HL-60/S4 treated with retinoic acid at 250 ng/mL for 4 days and 3 days (cell line): ENCODE data around the gene FBXO44.
"Not testable (repeated sequence)": the region's sequence is repeated elsewhere in the genome, so short reads cannot be mapped to it uniquely, and the experiment has no call there.

Source experiments
- in situ Hi-C: fragments of 300-500 bp; cut with MboI; formaldehyde crosslinking; loops from 2 replicates; pipeline ENCODE4 v1.7.0; 2022; ENCODE audit warnings: low sequenced_read_pairs

The FBXO44 gene

DNA sequence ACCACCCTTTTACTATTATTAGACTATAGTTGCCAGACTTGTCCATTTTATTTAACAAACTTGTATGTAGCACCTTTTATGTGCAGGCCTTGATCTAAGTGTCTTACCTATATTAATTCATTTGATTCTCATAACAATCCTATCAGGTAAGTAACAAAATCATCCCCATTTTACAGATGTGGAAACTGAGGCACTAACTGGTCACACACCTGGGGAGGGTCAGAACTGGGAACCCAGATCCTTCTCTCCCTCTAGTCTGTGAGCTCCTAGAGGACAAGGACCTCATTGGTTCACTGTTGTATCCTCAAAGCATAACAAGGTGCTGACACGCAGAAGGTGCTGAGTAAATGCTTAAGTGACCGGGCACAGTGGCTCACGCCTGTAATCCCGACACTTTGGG is 15.3 kb upstream of the FBXO44 start:
- in situ Hi-C loops: loop anchor here (10.0 kb wide), 1 partner anchor 605 kb away; no protein-coding TSS in a partner anchor

DNA sequence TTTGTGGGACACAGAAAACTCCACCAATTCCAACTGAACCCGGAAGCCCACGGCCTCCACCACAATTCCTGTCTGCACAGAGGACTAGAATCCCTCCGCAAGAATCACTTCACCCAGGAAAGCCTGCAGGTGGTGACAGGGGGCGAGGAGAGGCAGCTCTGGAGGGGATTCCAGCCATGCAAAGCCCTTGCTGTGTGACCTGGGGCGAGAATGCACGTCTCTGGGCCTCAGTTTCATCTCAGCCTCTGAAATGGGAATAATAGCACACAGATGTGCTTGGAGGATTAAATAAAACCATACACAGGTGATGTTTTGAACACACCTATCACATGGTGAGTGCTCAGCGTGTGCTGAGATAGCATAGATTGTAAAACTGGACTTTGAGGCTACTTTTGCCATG is 14.6 kb upstream of the FBXO44 start:
- in situ Hi-C loops: no loop called here

DNA sequence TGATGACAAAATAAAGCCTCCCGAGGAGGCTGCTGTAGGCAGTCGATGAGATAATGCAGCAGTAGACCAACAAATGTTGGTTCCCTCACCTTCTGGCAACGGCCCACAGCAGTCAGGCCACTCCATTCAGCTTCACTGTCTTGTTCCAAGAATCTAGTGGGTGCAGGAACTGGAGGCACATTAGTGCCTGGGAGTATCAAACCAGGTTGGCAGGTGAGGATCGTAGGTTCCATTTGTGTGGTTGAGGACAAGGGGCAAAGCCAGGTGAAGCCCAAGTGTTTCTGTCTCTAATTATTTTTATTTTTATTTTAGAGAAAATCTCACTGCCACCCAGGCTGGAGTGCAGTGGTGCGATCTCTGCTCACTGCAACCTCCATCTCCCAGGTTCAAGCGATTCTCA is 13.7 kb upstream of the FBXO44 start:
- in situ Hi-C loops: no loop called here

DNA sequence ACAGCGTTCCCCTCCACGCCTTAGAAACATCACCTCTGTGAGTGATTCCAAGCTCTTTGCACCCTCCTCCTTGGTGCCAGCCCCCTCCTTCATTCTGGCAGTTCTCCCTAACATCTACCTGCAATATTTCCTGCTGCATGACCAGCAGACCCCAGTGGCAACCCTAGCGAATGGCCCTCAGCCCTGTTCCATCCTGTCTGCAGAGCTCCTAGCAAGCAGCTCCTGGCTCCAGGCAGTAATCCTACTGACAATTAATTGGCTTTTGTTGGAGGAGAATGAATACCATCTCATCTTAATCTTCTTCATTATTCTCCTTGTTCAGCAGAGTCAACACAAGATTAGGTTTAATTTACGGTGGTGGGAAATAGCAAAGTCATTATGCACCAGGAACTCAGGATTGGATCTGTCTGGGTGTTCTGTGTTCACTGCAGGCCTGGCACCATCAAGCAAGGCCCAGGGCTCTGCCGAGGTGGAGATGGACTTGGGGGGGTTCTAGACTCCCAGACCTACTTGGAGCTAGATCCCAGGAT is 12.8 kb upstream of the FBXO44 start:
- in situ Hi-C loops: no loop called here

DNA sequence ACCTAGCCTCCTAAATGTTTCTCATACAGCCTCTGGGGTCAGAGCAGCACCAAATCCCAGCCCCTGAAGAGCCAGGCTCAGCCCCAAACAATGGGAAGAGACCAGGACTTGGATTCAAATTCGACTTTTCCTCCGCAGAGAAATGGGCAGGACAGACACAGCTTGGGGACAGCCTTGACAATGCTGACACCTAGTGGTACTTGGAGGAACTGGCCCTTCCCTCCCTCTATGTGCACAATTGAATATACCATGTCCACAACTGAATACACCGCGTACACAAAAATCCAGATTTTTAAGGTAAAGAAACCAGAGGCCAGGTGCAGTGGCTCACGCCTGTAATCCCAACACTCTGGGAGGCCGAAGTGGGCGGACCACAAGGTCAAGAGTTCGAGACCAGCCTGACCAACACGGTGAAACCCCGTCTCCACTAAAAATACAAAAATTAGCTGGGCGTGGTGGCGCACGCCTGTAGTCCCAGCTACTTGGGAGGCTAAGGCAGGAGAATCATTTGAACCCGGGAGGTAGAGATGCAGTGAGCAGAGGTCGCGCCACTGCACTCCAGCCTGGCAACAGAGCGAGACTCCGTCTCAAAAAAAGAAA is 12.2 kb upstream of the FBXO44 start:
- in situ Hi-C loops: not testable (repeated sequence)

DNA sequence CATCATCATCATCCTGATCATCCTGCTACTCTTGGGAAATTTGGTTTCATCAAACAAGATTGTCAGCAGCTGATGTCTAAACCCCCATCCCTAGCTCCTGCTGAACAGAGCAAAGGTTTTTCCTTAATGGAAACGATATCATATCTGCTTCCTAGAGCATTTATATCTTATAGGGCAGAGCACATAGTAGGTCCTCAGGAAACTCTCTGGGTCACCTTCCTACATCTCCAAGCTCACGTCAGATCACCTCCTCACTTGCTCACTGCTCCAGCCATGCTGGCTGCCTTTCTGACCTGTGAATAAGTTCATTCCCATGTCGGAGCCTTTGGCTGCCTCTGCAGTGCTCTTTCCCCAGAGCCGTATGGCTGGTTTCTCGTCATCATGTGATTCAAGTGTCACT is 10.9 kb upstream of the FBXO44 start:
- in situ Hi-C loops: no loop called here

DNA sequence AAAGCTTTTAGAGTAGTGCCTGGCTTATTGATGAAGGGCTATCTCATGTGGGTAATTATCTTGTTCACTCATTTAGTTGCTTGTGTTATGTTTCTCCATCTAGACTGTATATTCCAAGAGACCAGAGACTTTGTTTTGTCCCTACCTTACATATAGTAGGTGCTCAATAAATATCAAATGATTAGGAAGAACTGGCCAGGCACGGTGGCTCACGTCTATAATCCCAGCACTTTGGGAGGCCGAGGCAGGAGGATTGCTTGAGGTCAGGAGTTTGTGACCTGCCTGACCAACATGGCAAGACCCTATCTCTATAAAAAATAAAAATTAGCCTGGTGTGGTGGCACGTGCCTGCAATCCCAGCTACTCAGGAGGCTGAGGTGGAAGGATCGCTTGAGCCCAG is 9.4 kb upstream of the FBXO44 start:
- in situ Hi-C loops: no loop called here

DNA sequence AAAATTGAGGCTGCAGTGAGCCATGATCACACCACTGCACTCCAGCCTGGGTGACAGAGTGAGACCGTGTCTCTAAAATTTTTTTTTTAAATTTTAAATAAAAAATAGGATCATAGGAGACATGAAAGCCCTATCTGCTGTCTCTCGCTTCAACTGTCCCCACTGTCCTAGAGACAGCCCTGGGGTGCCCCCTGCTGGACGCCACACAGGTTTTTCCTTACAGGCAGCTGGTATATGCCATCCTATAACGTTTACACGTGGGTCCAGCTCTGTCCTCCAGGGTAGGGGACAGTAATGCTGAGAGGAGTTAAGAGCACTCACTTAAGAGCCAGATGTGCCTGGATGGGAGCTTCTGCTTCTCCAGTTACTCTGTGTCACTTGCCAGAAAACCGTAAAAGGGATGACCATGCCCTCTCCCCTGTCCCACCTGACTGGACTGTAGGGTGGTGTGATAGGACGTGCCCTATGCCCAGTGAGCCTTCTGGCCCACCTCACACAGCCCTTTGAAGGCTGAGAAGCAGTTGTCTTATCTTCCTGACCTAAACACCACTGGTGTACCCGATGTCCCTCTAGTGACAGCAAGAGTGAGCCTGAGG is 8.9 kb upstream of the FBXO44 start:
- in situ Hi-C loops: no loop called here

DNA sequence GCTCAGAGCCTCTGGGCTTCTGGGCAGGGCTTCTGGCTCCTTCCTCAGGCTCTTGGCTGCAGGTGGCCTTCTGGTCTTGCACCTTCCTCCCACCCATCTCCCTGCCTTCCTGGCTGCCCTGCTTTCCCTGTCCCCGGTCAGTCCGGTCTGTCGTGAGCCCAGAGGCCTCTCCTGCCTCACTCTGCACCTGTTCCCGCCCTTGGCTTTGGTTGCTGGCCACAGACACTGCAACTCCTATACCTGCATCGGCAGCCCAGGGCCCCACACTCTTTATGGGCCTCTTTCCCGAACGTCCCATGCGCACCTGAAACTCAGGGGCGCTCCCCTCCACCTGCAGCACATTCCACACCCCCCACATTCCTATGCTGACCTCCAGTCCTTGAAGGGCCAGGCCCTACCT is 8.4 kb upstream of the FBXO44 start:
- in situ Hi-C loops: no loop called here

DNA sequence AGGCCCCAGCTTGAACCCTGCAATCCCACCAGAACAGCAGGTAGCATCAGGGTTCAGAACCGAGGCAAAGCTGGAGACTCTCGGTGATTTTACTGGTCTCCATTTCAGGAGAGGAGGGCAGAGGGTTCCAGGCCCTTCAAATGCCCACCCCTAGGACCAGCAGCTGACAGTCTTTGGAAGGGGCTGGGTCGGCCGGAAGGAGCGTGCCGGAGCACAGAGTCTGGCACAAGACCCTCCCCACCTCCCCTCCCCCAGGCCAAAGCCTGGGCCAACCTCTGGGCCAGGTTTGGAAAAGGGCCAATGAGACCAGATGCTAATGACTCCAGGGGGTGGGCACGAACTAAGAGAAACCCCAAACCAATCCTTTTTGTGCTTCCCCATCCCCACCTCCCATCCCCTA is 7.3 kb upstream of the FBXO44 start:
- in situ Hi-C loops: no loop called here

DNA sequence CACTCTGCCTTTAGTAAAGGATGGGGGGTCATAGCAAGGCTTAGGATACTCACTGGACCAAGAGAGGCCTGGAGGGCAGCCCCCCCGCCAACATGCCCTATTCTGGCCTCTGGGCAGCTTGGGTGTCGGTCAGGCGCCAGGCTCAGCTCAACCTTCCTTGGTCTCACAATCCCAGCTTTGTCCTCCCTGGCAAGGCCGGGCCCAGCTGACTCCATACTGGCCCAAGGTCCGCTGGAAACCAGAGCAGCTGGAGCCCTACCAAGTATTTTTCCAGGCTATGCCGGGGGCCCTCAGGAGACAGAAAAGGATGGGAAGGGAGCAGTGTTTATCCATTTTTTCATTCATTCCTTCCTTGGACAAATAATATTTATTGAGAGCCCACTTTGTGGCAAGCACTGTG is 6.6 kb upstream of the FBXO44 start:
- in situ Hi-C loops: no loop called here

DNA sequence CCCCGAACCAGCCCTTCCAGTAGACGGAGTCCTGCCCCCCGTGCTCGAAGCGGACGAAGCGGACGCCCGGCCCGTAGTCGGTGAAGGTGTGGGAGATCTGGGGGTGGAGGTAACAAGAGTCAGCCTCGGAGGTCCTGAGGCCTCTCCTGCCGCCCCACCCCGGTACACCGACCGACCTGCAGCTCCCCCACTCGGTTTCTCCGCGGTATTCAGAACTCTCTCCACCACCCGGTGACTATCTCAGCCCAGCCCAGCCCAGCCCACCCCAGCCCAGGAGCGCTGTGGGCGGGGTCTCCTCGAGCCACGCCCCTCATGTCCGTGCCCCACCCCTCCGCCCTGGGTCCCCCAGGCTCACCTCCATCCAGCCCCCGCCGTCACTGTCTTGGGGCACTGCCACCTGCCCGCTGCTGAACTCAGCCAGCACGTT is 5.9 kb upstream of the FBXO44 start:
- in situ Hi-C loops: no loop called here

DNA sequence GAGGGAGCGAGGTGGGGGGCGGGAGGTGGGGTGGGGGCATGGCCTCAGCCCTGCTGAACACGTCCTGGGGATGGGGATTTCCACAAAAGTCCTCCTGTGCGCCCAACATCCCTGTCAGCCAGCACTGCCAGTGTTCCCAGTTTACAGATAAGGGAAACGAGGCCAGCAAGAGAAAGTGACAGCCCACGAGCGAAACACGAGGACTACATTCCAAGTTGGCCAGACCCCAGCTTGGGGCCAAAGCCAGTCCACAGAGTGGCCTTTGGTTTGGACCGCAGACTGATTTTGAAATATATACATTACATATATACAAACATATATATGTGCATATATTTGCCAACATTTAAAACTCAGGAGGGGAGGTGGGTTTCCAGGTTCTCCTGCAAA is 5.4 kb upstream of the FBXO44 start:
- in situ Hi-C loops: no loop called here

DNA sequence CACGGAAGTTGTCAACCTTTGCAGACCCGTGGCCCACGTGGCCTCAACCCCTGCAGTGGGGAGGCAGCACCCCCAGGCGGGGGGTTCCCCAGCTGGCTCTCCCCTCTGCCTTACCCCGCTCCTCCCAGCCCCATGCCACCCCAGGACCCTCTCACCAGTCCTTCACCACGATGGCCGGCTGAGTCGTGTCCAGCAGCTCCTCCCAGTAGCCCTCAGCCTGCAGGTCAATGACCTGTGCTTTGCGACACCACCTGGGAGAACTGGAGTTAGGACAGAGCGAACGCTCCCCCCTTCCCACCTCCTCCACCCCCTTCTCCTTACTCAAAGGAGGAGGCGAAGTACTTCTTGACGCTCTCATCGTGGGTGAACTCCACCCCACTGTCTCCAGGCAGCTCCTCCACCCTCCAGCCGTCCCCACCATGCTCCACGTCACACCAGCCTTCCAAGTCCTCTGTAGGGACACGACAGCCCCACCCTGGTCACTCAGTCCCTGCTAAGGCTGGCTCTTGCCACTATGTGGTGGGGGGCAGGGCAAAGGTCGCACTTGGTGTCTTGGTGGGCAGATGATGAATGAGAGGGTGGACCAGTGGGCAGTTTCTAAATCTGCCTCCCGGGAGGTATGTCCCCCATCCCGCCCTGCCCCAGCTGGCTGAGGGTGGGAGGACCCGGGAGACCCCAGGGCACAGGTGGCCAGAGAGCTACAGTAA is 4.9 kb upstream of the FBXO44 start:
- in situ Hi-C loops: no loop called here

DNA sequence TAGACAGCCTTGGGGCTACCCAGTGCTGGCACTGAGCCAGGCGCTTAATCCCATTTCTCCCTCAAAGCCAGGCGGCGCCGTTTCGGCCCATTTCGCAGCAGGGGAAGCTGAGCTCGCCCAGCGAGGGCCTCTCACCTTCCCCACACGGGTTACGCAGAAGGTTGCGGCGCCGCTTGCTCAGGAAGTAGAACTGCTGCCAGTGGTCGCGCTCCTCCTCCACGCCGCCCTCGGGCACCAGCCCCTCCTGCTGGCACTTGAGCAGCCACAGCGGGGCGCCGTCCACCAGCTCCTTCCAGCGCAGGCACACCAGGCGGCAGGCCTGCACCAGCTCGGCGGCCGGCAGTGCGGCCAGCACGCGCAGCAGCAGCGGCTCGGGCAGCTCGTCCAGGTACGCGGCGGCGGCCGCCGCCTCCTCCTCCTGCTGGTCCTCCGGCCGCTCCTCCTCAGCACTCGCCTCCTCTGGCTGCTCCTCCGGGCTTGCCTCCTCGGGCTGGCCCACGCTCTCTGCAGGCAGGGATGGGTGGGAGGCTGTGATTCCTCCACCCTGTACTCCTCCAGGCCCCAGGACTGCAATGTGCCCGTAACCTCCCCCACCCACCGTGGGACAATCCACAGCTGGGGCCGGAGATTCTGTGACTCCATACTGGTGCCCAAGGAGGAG is 4.2 kb upstream of the FBXO44 start:
- in situ Hi-C loops: no loop called here

DNA sequence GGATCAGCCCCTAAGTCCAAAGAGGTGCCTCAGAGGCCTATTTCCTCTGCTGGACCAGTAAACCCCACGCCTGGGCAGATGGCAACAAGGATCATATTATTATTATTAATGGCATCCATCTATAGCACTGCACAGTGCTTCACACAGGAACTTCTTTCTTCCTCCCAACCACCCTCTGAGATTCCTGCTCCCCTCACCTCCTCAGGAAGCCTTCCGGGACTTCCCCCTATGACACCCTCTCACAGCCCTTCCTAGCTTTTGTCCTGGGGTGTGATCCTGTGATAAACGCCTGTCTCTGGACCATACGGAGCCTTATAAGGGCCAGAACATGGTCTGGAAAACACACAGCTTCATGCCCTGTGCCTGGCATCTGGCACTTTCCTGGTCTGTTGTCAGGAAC is 3.7 kb upstream of the FBXO44 start:
- in situ Hi-C loops: no loop called here

DNA sequence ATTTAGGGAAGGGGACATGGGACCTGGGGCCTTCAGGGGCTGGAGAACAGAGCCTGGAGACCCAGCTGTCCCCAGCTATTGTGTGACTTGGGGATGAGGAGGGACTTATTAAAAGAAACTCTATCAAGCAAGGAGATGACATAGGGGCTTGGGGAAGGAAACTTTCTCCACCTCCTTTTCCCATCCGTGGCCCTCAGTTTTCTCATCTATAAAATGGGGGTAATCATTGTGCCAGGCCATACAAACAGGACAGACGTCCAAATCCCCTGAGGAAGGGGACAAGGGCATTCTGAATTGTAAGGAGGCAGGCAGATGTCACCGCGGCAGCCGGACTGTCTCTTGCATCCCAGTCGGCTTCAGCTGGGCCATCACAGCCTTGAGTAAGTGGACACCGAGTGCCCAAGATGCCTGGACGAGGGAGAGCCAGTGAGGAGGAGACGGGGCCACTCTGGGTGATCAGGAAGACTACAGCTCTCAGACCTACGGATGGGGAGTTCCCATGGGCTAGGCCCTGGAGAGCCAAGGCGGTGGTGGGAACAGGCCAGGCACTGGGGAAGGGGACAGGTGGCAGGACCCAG is 2.4 kb upstream of the FBXO44 start:
- in situ Hi-C loops: no loop called here

DNA sequence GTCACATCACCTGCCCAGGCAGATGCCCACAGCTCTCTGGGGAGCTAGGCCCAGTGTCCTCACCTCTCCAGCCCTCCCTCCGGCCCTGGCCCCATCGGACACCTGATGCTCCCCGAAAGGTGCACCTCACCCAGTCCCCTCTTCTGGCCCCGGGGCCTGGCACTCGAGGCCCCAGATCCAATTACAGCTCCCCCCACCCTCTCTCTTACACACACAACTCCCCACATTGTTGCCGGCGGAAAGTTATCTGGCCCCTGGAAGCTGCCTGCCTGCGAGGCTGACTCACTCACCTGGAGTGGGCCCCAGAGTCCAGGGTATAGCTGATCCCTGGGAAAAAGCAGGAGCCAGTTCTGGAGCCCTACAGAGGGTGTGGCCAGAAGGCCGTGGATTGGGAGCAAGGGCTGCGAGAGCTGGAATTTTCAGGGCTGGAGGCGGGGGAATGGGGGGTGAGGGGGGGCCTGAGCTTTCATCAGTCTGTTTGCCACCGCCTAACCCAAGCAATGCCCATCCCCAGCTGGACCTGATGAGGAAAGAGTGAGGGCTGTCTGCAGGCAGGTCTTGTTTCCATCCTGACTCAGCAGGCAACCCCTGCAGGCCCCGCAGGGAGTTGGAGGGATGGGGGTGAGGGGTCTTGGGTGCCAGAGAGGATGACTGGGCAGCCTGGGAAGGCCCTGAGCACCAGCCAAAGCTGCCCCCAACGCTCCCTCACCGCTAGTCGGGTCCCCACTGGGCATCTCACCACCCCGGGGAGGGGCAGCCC is 1.4 kb upstream of the FBXO44 start:
- in situ Hi-C loops: no loop called here

DNA sequence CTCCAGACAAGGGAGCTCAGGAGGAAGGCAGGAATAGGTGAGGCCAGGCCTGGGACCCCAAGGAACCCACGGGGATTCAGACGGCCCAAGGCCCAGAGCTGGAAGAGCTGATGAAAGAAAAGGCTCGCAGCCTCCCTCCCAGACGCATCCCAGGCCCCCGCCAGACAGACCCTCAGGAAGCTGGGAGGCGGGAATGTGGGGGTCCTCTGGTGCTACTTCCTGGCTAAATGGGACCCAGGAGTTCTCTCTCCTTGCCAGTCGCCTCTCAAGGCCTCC is 878 bp upstream of the FBXO44 start:
- in situ Hi-C loops: no loop called here

DNA sequence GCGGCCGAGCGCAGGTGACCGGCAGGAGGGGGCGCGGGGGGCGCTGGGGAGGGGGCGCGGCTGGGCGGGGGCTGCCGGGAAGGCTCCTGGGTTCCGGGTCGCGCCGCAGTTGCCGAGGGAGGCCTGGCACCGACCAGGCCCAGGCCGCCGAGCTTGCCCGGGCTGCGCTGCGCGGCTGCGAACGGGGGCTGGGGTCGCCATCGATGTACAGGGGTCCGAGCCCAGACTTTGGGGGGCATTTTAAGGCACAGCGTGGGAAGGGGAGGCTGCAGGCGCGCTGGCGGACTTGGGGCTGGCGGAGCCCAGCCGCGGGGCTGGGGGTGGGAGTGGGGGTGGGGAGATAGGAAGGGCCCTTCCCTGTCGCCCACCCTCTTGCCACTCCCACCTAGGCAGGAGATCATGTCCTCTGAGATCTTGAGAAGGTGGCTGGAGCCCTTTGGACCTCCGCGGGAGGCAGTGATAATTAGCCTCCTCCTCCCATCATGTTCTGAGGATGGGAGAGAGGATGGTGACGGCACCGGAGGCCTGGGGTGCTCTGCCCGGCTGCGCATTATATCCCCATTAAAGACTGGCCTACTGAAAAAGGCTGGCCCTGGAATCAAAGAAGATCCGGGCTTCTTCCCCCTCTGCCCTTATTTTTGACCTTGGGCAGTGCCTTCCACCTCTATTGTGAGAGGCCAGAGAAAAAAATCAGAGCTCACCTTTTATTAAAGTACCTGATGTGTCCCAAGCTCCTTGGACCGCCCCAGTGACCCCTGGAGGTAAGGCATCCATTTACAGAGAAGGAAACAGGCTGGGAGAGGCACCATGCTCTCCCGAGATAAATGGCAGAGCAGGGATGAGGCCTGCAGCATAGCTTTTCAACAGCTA is 497 bp downstream of the FBXO44 start:
- in situ Hi-C loops: no loop called here
